ENCODE results near the gene MGLL.

The MGLL gene

GRCh38 chr3:127763337-127763736, 59.0 kb downstream of the MGLL start:
- Histone ChIP-seq H3K9me3 (ENCODE audit: control insufficient read depth, insufficient read depth, low read length) (no peaks in the 10 kb centered on the region), H3K4me1 (ENCODE audit: insufficient read depth, low read length) (no peaks in the 10 kb centered on the region; the same call in 1 of the 2 replicates), H3K9ac (ENCODE audit: low read depth, low read length) (no peak overlapping the region), H3K36me3 (ENCODE audit: insufficient read depth, low read length) (no peaks in the 10 kb centered on the region)

- no peaks in the 10 kb centered on the region; the same call in 1 of the 2 replicates for H3K4me1 ChIP-seq (ENCODE audit: insufficient read depth, low read length)
- no peak overlapping the region for H3K9ac ChIP-seq (ENCODE audit: low read depth, low read length)
Observed at GRCh38 chr3:127762787-127763105, 59.6 kb downstream of the MGLL start.

GRCh38 chr3:127762077-127762786, 60.1 kb downstream of the MGLL start:
- H3K9ac ChIP-seq (ENCODE audit: low read depth, low read length), result no peak overlapping the region

More at GRCh38 chr3:127762787-127763105, 59.6 kb downstream of the MGLL start:
- Histone ChIP-seq H3K9me3 (ENCODE audit: control insufficient read depth, insufficient read depth, low read length) (no peaks in the 10 kb centered on the region), H3K36me3 (ENCODE audit: insufficient read depth, low read length) (no peaks in the 10 kb centered on the region)

DNA sequence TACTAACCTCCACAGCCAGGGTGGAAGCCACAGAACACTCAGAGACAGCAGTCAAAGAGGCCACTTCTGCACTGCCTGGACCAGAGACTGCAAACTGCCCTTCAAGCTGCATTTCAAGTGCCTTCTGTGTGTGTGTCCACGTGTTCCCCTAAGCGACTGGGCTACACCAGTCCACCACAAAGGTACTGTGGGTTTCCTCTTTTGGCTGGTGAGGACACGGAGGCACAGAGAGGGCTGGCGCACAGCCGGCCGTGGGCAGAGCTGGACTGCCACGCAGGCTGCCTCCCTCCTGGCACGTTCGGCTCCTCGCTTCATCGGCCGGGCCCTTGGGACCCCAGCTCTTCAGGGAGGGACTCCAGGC, 60.9 kb downstream of the MGLL start:
- Histone ChIP-seq H3K4me1 (ENCODE audit: insufficient read depth, low read length) (no peaks in the 10 kb centered on the region; the same call in 1 of the 2 replicates), H3K36me3 (ENCODE audit: insufficient read depth, low read length) (no peaks in the 10 kb centered on the region), H3K9me3 (ENCODE audit: control insufficient read depth, insufficient read depth, low read length) (no peaks in the 10 kb centered on the region), H3K9ac (ENCODE audit: low read depth, low read length) (no peak overlapping the region)

More at GRCh38 chr3:127762077-127762786, 60.1 kb downstream of the MGLL start:
- H3K9me3 ChIP-seq (ENCODE audit: control insufficient read depth, insufficient read depth, low read length), result no peaks in the 10 kb centered on the region
- no peaks in the 10 kb centered on the region; the same call in 1 of the 2 replicates for H3K4me1 ChIP-seq (ENCODE audit: insufficient read depth, low read length)
- H3K36me3 ChIP-seq (ENCODE audit: insufficient read depth, low read length), result no peaks in the 10 kb centered on the region

DNA sequence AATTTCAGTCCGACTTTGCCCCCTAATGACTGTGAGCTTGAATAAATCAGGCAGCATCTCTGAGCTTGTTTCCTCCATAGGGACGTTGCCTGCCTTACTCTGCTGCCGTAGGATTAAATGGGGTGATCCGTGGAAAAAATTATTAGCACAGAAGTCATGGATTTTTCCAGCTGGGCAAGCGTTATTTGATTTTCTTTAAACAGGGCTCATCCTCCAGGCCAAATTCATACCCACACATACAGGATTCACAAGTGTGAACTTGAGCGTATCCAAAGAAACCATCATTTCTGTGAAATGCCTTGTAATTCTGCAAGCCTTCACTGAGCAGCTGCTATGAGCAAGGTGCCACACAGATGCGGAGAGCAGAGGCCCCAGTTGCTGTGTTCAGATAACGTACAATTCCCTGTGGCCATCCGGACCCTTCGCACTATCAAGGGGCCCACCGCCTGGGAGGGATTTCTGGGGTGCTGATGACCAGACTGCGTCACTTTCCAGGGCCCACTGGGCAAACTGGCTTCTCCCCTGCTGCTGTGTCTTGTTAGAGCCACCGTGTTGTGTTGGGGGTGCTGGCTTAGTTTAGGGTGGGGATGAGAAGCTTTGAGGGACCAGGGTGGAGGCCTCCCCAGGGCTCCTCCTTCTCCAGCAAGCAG, 61.4 kb downstream of the MGLL start:
- H3K4me1 ChIP-seq (ENCODE audit: insufficient read depth, low read length), result no peaks in the 10 kb centered on the region; the same call in 1 of the 2 replicates
- H3K36me3 ChIP-seq (ENCODE audit: insufficient read depth, low read length), result no peaks in the 10 kb centered on the region
- no peaks in the 10 kb centered on the region for H3K9me3 ChIP-seq (ENCODE audit: control insufficient read depth, insufficient read depth, low read length)
- H3K9ac ChIP-seq (ENCODE audit: low read depth, low read length), result no peak overlapping the region

DNA sequence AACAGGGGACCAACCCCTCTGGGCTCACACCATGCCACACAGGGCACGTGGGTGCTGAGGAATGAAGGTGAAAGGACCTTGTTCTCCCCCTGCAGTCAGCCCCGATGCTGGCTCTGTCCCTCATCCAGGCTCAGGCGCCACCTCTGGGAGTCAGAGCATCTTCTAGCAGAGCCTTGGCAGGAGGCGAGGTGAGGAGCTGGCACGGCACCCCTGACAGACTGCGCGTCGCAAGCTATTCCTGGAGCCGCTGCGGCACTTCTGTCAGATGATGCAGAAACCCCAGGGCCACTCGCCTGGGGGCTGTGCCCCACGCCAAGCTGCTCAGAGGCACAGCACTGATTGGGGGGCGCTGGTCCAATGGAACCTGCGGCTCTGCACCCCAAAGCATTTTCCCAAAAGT, 62.0 kb downstream of the MGLL start:
- no peaks in the 10 kb centered on the region; the same call in 1 of the 2 replicates for H3K4me1 ChIP-seq (ENCODE audit: insufficient read depth, low read length)
- H3K9me3 ChIP-seq (ENCODE audit: control insufficient read depth, insufficient read depth, low read length), result no peaks in the 10 kb centered on the region
- no peaks in the 10 kb centered on the region for H3K36me3 ChIP-seq (ENCODE audit: insufficient read depth, low read length)

GRCh38 chr3:127759826-127760225, 62.5 kb downstream of the MGLL start:
- Histone ChIP-seq H3K9ac (ENCODE audit: low read depth, low read length) (no peak overlapping the region), H3K9me3 (ENCODE audit: control insufficient read depth, insufficient read depth, low read length) (no peaks in the 10 kb centered on the region), H3K36me3 (ENCODE audit: insufficient read depth, low read length) (no peaks in the 10 kb centered on the region), H3K4me1 (ENCODE audit: insufficient read depth, low read length) (no peaks in the 10 kb centered on the region; the same call in 1 of the 2 replicates)

More for the DNA sequence above, 62.0 kb downstream of the MGLL start:
- no peak overlapping the region for H3K9ac ChIP-seq (ENCODE audit: low read depth, low read length)

GRCh38 chr3:127758013-127758412, 64.3 kb downstream of the MGLL start:
- Histone ChIP-seq H3K4me1 (ENCODE audit: insufficient read depth, low read length) (no peaks in the 10 kb centered on the region; the same call in 1 of the 2 replicates), H3K9me3 (ENCODE audit: control insufficient read depth, insufficient read depth, low read length) (no peaks in the 10 kb centered on the region), H3K9ac (ENCODE audit: low read depth, low read length) (no peak overlapping the region), H3K36me3 (ENCODE audit: insufficient read depth, low read length) (no peaks in the 10 kb centered on the region)

DNA sequence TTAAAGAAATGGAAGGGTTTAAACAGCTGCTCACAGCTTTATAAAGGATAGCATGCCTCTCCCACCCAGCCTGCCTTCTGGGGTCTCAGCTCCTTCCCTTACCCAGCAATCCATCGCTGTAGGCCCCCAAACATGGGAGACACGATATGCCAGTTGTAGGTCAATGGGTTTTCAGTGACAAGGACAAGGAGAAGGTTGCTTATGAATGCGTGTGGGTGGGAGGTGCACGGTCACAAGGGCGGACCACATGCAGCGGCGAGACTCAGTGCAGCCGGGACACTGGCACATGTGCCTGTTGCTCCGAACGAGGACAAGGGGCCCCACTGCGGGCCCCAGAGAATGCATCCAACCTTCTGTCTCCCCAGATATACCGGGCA, 67.0 kb downstream of the MGLL start:
- H3K9ac ChIP-seq (ENCODE audit: low read depth, low read length), result no peak overlapping the region
- H3K4me1 ChIP-seq (ENCODE audit: insufficient read depth, low read length), result no peaks in the 10 kb centered on the region
- H3K9me3 ChIP-seq (ENCODE audit: control insufficient read depth, insufficient read depth, low read length), result no peaks in the 10 kb centered on the region
- H3K36me3 ChIP-seq (ENCODE audit: insufficient read depth, low read length), result no peaks in the 10 kb centered on the region

- no peaks in the 10 kb centered on the region for H3K4me1 ChIP-seq (ENCODE audit: insufficient read depth, low read length)
- H3K9ac ChIP-seq (ENCODE audit: low read depth, low read length), result no peak overlapping the region
- H3K9me3 ChIP-seq (ENCODE audit: control insufficient read depth, insufficient read depth, low read length), result no peaks in the 10 kb centered on the region
- no peaks in the 10 kb centered on the region for H3K36me3 ChIP-seq (ENCODE audit: insufficient read depth, low read length)
Observed at GRCh38 chr3:127754411-127755304, 67.7 kb downstream of the MGLL start.

GRCh38 chr3:127753898-127754410, 68.4 kb downstream of the MGLL start:
- no peaks in the 10 kb centered on the region for H3K36me3 ChIP-seq (ENCODE audit: insufficient read depth, low read length)
- no peaks in the 10 kb centered on the region for H3K4me1 ChIP-seq (ENCODE audit: insufficient read depth, low read length)
- H3K9ac ChIP-seq (ENCODE audit: low read depth, low read length), result no peak overlapping the region
- H3K9me3 ChIP-seq (ENCODE audit: control insufficient read depth, insufficient read depth, low read length), result no peaks in the 10 kb centered on the region

GRCh38 chr3:127753338-127753737, 69.0 kb downstream of the MGLL start:
- Histone ChIP-seq H3K9me3 (ENCODE audit: control insufficient read depth, insufficient read depth, low read length) (no peaks in the 10 kb centered on the region), H3K9ac (ENCODE audit: low read depth, low read length) (no peak overlapping the region), H3K36me3 (ENCODE audit: insufficient read depth, low read length) (no peaks in the 10 kb centered on the region), H3K4me1 (ENCODE audit: insufficient read depth, low read length) (no peaks in the 10 kb centered on the region)

DNA sequence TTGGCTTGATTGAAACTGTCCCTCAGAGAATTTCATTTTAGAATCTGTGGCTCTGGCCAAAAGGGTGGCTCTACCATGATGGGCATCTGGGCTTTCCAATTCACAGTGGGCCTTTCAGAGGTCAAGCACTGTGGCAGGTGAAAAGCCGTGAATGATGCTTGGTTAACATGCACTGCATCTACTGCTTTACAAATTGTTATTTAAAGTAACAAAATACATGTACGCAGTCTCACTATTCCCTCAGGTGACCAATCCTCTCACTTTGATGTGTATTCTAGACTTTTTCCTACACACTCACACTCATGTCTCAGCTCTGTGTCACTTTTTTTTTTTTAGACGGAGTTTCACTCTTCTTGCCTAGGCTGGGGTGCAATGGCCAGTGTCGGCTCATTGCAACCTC, 70.5 kb downstream of the MGLL start:
- Histone ChIP-seq H3K9me3 (ENCODE audit: control insufficient read depth, insufficient read depth, low read length) (no peaks in the 10 kb centered on the region), H3K9ac (ENCODE audit: low read depth, low read length) (no peak overlapping the region), H3K4me1 (ENCODE audit: insufficient read depth, low read length) (no peaks in the 10 kb centered on the region), H3K36me3 (ENCODE audit: insufficient read depth, low read length) (no peaks in the 10 kb centered on the region)

DNA sequence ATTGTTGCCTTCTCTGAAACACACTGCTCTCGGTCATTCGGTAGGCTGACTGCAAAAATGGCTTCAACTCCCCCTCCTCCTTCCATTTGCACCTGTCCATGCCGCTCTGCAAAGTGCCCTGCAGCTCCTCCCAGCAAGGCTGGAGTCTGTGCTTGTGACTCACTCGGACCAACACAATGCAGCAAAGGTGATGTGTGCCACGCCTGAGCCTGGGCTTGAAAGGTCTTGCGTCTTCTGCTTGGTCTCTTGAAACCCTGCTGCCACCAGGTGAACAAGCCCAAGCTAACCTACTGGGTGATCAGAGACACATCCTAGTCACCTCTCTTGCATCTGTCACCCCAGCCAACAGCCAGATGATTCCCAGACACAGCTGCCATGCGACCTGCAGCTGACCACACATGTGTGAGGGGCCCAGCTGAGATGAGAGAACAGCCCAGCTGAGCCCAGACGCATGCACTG, 71.1 kb downstream of the MGLL start:
- Histone ChIP-seq H3K9me3 (ENCODE audit: control insufficient read depth, insufficient read depth, low read length) (no peaks in the 10 kb centered on the region), H3K9ac (ENCODE audit: low read depth, low read length) (no peak overlapping the region), H3K4me1 (ENCODE audit: insufficient read depth, low read length) (0 out of 2 replicates have a peak, but pooled peaks cover 3% of the 10 kb centered on the region), H3K36me3 (ENCODE audit: insufficient read depth, low read length) (no peaks in the 10 kb centered on the region)

All from ES-I3 (cell line).